GM18526 (cell line): Measurements from ENCODE around the gene CCDC169.

Experiments used
- POLR2A ChIP-seq: IDR thresholded peaks from 3 replicates; pipeline ENCODE4 v1.6.1; 2011; ENCODE audit not compliant: insufficient read length; ENCODE audit errors: extremely low read depth

Gene CCDC169

DNA sequence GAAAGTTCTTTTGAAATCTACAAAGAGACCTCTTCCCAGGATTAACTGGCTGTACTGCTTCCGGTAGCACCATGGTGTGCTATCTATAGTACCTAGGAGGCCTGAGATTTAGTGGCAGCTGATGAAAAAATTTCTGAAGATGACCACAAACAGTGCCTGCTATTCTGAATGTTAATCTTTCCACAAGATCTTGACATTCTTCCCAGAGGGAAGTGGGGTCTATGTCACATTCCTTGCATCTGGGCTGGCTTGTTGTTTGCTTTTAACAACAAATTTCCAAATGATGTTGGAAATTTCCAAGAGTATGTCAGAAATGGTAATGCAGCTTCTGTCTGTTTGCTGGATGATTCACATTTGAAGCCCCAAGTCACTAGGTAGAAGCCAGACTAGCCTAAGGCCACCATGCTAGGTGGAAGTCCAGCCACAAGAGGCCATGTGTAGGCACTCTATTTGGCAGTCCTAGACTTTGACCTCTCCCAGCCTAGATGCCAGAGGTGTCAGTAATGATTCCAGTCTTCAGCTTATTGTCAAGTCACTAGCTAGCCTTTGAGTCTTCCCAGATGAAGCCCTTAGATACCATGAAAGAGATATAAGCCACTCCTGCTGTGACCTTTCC, 26.4 kb upstream of the CCDC169 start:
- TF ChIP-seq POLR2A: no peak

DNA sequence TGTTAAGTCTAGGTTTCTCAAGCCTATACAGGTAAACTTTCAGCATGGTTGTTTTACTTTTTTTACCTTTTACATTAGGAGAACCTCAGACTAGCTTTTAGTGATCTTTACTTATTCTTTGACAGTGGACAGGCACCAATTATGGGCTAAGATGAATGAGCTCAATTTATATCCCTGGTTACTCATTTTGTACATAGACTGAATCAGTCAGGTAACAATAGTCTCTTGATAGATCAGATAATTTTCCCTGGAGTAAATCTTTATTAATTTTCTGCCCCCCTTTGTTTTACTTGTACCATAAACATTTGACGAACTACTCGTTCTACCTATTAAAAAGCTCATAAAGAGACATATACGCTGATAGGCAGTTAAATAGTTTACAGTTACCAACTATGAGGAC, 25.8 kb upstream of the CCDC169 start:
- TF ChIP-seq POLR2A: no peak

DNA sequence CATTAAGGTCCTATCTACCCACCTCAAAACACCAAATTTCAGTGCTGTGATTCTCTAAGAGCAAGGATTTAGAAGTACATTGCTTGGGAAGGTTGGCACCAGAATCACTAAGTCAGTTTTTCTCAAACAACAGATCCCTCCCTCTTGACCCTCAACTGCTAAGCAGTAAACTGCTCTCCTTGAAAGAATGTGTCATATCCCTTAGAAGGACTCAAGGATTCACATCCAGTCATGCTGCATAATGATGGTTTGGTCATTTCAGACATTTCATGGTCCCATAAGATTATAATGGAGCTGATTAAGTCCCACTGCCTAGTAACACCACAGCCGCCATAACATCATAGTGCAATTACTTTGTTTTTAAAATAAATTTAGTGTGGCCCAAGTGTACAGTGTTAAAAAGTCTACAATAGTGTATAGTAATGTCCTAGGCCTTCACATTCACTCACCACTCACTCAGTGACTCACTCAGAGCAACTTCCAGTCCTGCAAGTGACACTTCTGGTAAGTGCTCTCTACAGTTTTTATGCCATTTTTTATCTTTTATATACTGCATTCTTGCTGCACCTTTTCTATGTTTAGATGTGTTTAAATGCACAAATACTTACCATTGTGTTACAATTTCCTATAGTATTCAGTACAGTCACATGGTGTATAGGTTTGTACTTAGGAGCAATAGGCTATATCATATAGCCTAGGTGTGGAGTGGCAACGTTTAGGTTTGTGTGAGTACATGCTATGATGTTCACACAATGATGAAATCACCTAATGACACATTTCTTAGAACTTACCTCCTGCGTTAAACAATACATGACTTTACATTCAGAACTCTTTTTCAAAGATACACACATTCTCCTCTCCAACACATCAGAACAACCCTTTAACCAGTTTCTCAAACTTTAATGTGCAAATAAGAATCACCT, 15.7 kb upstream of the CCDC169 start:
- TF ChIP-seq POLR2A: no peak

DNA sequence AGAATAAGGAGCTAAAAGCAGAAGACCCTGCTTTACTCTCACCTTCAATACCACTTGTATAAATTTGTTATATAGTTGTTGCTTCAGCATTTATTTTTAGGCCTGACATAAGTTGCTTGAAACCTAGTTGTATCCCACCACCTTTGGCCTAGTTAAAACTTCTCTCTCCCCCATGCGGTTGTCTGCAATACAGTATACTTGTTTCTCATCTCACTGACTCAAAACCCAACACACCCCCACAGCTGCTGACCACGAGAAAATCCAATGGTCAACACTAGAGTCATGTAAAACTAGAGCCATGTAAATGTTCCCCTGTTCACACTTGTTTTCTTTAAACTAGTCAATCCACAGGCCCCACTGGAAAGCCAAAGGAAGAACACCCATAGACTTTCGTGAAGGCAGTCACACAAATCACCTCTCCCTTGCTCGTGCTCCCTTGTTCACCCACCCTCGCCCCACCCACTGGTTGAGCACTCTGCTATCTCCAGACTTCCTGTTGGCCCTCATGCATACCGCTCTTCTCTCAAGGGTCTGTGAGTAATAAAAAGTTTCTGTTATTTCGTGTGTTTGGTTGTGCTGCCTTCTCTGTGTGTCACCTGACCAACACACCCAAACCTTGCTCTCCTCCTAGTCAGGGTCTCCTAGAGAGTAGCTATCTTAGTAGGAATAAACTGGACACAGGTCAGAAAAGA, 12.9 kb upstream of the CCDC169 start:
- TF ChIP-seq POLR2A: no peak

DNA sequence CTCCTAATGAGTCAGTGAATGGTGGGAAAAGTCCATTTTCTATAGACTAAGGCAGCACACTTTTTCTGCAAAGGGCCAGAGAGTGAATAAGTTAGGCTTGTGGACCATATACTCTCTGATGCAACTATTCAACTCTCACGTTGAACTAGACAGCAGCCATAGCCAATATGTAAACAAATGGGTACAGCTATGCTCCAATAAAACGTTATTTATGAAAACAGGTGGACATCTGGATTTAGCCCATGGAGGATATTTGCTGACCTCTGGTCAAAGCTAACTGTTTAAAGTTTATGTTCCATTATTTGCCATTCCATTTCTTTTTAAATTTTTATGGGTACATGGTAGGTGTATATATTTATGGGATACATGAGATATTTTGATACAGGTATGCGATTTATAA, 4.7 kb upstream of the CCDC169 start:
- no peak for TF ChIP-seq POLR2A

DNA sequence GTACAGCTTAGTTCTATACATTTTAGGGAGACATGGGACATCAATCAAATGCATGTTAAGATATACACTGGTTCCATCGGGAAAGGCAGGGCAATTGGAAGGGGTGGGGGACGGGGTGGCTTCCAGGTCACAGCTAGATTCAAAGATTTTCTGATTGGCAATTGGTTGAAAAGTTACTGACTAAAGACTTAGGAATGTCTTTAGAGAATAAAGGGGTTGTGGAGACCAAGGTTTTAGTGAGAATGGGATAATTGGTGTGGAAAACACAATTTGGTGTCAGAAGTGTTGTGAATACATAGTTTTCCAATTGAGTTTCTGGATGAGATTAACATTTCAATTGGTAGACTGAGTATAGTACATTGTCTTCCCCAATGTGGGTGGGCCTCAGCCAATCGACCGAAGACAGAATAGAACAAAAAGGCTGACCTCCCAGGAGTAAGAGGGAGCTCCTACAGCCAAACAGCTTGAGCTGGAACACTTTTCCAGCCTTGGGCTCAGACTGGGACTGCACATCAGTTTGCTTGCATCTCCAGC, 988 bp upstream of the CCDC169 start:
- no peak for TF ChIP-seq POLR2A

DNA sequence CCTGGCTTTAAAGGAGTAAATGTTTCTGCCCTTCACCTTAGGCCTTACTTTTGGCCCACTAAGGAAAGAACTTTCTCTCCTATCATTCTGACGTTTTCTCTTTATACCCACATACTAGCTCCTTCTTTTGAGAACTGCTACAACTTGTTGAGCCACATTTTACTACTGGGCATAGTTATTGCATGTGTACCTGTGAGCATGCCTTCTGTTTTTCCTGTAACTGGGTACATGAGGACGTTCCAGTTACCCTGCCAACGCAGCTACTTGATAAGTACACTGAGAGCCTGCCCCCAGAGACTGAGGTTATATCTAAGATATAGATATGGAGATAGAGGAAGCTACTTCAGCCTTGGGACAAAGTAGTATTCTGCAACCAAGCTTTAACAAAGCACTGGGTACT, 3.5 kb downstream of the CCDC169 start:
- TF ChIP-seq POLR2A: no peak

DNA sequence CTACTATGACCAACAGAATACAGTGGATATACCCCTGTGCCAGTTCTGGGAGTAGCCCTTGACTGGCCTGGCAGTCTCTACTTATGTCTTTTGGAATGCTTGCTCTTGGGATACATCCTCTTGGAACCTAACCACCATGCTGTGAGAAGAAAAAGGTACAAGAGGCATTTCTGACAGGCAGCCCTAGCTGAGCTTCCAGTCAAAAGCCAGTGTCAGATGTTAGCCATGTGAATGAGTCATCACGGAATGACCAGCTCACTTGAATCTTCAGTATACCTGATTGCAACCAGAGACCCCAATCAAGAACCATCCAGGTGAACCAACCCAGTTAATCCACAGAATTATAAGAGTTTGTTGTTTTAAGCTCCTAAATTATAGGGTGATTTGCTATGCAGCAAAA, 4.1 kb downstream of the CCDC169 start:
- TF ChIP-seq POLR2A: no peak

DNA sequence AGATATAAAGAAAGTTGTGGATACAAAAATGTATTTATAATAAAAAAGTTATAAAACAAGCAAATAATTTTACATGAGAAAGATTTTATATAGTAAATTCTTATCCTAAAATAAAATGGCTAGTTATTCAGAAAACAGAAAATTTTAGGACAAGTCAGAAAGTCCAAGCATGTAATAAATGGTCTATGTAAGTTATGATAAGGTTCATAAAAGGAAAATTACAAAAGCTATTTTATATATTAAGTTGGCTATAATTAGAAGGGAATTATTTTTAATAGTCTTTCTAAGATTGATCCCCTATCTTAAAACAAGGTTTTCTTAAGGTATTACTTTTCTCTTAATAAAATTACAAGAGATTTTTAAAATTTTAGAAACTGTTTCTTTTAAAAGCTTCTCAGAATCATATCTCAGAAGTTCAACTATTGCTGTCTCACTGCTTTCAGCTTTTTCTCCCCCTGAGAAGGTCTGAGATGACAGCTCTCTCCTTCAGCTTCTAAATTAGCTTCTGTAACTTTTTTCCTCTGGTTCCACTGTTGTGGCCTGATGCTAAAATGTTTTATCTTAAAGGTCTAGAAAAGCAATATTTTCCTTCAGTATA, 8.7 kb downstream of the CCDC169 start:
- TF ChIP-seq POLR2A: no peak

DNA sequence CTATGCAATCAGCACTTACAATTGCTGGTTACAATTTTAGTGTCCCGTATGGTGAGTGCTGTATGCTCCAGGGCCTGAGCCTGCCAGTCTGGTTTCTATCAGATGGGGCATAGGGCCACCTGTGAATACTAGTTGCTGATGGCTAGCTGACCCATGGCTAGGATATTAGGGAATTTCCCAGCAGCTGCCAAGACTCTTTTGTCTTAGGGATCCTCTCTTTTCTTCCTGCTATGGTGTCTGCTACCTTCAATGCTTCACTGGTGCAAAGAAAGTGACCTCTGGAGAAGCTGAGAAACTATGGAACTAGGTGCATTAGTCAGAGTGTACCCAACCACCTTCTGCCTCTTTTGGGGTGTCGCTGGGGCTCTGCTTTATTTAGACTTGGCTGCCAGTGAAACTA, 11.6 kb downstream of the CCDC169 start:
- TF ChIP-seq POLR2A: no peak

DNA sequence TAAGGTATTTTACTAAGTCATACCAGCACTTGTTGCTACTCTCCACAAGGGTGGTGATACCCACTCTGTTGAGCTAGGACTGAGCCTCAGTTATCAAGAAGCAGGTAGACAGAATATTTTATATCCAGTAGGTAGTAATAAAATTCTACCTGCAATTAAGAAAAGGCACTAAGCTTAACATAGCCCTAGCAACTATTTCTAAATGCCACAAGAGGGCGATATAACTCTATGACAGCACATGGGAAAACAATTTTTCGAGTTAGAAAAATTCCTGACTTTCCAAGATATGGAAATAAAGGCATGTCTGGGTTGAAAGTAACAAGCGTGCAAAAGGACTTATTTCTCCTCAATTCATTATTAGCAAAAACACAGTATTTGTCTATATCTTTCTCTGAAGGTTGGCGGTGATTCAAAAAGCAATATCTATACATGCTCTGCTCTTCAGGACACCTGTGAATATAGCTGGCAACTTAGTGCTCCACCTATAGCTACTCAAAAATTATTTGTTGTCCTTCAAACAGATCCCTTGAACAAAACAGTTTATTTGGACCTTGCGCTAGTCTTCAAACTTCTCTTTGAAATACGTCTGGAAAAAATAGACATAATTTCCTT, 14.7 kb downstream of the CCDC169 start:
- TF ChIP-seq POLR2A: no peak

DNA sequence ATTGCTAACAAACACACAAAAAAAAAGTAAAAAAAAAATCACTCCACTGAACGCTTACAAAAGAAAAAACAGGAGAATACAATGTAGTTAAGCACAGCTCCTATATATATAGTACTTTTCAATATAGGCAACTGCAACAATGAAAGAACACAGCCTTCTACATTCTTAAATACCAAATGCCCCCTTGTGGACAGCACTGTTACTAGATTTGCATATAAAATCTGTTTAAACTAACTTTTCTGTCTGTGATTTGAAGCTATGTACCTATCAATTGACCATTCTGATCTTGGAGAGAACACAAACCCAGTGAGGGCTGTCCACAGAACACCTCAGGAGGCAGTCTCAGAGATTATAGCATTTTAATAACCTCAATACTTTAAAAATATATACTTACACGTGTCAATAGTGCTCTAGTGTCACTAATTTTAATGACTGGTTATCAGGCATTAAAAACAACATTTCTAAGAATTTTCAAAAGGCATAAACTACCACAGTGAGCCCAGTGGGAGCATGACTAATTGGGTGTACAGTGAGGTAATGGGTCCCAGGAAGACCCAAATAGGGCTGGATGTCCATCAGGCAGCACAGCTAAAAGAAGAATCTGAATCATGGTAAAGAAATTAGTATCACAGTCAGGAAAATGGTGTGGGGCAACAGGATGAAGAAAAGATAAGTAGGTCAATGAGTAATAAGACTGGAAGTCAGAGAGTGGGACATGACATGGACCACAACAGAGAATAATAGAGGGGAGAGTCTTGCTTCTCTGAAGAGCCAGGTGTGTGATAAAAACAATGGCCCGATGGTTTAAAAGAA, 22.2 kb downstream of the CCDC169 start:
- TF ChIP-seq POLR2A: no peak

DNA sequence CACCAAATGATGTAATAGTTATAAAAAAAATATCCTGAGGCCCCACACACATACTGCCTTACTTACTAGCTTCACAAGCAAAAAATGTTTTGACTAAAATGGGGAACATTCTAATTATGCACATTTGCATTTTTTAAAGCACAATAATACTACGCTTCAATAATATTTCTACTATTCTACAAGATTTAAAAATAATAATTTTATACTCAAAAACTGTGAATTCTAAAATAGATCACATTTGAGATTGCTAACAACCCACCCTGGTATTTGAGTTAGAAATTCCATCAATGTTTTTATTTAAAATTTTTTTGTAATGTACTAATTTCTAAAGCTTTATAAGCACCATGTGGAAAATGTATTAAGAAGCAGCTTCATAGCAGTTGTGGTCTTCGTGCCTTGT, 24.2 kb downstream of the CCDC169 start:
- no peak for TF ChIP-seq POLR2A

DNA sequence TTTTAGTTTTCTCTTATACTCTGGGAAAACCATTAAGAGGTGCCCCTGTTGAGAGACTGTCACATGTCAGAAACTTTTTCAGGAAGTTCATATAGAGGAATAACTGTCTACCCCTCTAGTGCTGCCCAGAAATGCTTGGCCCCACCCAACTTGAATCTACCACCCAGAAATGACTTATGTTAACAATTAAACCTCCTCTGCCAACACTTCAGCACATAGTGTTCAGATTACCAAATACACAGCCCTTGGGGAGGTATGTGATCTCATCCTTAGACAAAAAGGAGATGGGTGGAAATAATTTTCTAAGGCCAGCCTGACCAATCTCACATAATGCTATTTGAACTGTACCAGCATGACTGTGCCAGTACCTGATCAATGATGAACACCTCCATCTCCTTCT, 35.6 kb downstream of the CCDC169 start:
- no peak for TF ChIP-seq POLR2A
